Measurements from ENCODE around the gene FBXW5.

- TF ChIP-seq, protein P1, sequence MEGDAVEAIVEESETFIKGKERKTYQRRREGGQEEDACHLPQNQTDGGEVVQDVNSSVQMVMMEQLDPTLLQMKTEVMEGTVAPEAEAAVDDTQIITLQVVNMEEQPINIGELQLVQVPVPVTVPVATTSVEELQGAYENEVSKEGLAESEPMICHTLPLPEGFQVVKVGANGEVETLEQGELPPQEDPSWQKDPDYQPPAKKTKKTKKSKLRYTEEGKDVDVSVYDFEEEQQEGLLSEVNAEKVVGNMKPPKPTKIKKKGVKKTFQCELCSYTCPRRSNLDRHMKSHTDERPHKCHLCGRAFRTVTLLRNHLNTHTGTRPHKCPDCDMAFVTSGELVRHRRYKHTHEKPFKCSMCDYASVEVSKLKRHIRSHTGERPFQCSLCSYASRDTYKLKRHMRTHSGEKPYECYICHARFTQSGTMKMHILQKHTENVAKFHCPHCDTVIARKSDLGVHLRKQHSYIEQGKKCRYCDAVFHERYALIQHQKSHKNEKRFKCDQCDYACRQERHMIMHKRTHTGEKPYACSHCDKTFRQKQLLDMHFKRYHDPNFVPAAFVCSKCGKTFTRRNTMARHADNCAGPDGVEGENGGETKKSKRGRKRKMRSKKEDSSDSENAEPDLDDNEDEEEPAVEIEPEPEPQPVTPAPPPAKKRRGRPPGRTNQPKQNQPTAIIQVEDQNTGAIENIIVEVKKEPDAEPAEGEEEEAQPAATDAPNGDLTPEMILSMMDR (IDR thresholded peaks at IDR 0.05): no peak
- no peak for TF ChIP-seq POLR2A (IDR thresholded peaks at IDR 0.05)
Observed at GRCh38 chr9:136951541-136952320, 7.2 kb upstream of the FBXW5 start, which contains the start of gene LCN12.
